ENCODE results near the gene MAPK9.

Gene MAPK9

DNA sequence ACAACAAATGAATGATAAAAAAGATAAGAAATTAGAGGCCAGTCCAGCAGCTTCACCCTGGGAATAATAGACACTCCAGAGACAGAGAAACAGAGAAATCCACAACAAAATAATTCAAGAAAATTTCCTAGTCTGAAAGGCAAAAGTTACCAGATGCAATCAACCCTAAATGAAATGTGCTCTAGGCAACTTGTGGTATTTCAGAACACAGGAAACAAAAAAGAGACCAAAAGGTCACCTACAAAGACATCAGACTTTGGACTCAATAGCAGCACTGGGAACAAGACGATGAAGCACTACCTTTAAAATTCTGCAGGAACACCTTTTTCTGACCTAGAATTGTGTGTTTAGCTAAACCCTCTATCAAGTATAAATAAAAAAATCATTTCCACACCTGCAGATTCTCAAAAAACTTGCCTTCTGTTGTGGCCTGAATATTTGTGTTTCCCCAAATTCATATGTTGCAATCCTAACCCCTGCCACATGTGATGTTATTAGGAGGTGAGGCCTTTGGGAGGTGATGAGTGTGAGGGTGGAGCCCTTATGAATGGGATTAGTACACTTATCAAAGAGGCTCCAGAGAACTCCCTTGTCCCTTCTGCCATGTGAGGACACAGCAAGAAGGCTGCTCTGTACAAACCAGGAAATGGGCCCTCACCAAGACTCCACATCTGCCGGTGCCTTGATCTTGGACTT, 5.9 kb upstream of the MAPK9 start:
- DNase-seq (ENCODE audit: extremely low read depth in 1 of 2, low read depth in 1 of 2), result no peak

DNA sequence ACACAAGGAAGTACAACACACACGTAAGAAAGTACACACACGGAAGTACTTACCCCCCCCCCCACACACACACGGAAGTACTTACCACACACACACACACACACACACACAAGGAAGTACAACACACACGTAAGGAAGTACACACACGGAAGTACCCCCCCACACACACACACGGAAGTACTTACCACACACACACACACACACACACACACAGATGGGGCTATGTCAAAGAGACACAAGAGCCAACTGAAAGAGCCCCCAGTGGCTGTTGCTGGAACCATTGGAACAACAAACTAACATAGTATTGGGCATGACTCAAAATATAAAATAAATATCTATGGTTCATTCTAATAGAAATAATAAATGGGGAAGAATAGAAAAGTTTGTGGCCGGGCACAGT, 4.9 kb upstream of the MAPK9 start:
- no peak for DNase-seq (ENCODE audit: extremely low read depth in 1 of 2, low read depth in 1 of 2)

DNA sequence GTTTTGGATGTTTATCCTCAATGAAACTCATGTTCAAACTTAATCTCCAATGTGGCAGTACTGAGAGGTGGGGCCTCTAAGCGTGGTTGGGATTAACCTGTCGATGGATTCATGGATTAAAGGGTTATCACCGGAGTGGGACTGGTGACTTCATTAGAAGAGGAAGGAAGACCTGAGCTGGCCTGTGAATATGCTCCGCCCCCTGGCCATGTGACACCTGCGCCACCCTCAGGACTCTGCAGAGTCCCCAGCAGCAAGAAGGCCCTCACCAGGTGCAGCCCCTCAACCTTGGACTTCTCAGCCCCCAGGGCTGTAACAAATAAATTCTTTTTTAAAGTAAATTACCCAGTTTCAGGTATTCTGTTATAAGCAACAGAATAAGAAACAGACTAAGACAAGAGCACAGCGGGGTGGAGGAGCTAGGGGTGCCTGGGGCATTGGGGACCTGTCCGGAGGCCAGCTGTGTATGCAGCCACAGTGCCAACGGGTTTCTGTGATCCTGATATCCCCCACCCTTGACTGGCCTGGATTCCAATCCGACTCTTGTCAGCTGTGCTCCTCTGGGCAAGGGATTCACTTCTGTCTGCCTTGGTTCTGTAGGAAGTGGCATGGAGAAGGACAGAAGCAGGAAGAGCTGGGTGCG, 3.2 kb upstream of the MAPK9 start:
- DNase-seq (ENCODE audit: extremely low read depth in 1 of 2, low read depth in 1 of 2), result no peak

DNA sequence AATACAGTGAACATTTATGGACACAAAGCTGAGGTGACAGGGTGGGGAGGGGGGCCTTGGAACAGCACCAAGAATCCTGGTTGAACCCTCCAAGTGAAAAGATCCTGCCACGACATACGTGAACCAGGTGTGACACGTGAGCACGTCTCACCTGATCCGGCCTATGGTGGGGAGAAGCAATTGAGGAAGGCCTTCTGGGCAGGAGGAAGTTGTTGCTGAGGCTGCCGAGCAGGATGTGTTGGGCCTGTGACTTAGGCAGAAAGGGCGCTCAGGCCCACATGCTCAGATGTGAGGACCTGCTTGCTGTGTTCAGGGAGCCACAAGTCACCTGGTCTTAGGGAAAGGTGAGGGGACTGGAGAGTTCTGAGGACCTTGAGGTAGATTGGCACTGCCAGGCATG, 2.5 kb upstream of the MAPK9 start:
- DNase-seq (ENCODE audit: extremely low read depth in 1 of 2, low read depth in 1 of 2), result no peak

DNA sequence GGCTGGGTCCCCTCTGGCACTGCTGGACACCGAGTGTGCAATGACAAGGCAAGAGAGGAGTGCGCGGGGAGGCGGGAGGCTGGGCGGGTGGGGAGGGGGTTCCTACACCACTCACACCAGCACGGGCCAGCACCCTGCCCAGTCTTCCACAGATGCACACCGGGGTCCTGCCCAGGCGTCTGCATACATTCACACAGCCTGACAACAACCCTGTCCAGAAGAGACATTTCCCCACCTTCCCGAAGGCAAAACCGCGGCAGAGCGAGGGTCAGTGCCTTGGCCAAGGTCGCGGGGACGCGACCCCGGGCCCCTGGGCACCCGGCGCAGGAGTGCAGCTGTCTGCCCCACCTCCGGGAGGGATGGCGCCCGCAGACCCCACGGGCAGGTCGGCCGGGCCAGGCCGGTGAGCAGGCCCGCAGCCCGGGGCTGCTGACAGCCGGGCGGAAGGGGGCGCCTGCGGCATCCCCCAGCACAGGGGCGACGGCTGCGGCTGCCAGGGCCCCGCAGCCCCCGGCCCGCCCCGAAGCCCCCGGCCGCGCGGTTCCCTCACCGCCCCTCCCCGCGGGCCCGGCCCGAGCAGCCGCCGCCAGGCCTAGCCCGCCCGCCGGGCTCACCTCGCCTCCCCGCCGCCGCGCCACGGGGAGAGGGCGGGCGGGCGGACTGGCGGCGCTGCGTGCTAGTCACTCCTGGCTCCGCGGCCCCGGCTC, 496 bp downstream of the MAPK9 start:
- DNase-seq (ENCODE audit: extremely low read depth in 1 of 2, low read depth in 1 of 2), result peak in 1 of 2 donors; percentile 19

DNA sequence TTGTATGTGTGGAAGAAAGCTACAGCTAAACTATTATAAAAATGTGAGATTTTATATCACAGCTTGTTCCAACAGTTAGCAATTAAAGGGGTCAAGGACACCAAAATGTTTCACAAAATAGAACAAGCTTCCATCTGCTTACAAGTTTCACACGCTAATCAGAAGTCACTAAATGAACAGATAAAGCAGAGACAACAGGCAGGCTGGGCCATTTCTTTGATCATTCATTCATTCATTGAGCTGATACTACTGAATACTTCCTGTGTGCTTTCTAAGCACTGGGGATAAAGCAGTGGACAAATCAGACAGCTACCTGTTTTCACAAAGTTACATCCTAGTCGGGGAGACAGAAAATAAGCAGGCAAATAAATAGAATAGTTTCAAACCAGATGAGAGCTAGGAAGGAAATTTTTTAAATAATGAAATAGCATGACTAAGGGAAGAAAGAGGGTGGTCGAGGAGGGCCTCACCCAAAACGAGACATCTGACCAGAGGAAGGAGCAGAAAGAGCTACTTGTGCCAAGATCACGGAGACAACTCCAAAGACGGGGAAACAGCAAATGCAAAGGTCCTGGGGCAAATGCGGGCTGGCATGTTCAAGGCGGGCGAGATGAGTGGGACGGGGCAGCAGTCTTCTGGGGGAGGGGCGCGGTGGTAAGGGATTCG, 1.2 kb downstream of the MAPK9 start:
- no peak for DNase-seq (ENCODE audit: extremely low read depth in 1 of 2, low read depth in 1 of 2)

DNA sequence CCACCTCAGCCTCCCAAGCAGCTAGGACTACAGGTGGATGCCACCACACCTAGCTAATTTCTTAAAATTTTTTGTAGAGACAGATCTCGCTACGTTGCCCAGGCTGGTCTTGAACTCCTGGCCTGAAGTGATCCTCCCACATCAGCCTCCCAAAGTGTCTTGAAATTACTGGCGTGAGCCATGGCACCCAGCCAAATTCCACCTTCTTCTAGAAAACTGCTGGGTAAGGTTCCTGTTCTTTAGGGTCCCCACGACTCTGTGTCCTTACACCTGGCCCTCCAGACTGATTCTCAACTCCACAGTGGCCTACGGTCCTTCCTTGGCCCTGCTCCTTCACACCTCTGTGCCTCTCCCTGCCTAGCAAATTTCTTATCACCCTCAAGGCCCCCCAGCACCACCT, 1.9 kb downstream of the MAPK9 start:
- DNase-seq (ENCODE audit: extremely low read depth in 1 of 2, low read depth in 1 of 2), result no peak

DNA sequence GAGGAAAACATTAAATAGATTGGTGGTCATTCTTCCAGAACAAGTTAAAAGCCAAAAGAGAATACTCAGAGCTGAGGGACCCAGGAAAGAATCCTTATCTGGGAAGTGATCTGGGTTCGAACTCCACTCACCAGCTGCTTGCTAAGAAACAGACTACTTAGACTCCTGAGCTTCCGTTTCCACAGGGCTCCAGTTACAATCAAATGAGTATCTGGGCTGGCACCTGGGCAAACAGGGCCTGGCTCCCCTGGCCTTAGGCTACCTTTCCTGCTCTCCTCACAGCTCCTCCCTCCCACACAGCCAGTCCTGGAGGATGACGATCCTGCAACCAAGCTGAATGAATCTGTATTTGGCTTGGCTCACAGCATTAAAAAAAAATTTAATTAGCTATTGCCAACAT, 2.5 kb downstream of the MAPK9 start:
- DNase-seq (ENCODE audit: extremely low read depth in 1 of 2, low read depth in 1 of 2), result no peak

DNA sequence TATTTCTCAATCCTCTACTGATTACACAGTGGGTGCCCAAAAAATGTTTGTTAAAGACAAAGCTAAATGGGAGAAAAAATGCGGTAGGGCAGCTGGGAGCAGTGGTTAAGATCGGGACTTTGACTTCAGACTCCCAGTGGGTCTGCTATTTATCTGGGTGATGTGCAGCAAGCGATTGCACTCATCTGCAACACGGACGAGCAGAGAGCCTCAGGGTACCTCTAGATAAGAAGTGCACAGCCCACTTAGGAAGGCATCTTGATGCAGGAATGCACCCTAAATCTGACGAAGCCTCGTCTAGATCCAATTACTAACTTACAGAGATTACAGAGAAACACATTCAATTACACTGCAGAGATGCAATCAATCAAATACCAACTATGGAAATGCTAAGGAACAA, 4.0 kb downstream of the MAPK9 start:
- no peak for DNase-seq (ENCODE audit: extremely low read depth in 1 of 2, low read depth in 1 of 2)

DNA sequence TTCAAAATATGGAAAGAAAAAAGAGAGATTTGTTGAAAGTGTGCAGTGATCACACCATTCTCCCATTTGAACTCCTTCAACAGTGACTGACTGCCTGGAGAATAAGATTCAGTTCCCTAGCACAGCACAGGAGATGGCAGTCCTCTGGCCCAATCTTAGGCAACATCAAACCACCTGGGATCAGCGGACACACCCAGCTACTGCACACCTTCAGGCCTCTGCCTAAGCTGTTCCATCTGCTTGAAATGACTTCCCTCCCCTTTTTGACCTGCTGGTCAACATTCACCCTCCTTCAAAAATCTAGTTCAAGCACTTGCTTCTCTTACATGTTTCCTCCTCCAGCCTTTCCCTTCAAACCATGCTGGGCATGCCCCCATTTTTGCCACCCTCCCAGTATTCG, 4.5 kb downstream of the MAPK9 start:
- no peak for DNase-seq (ENCODE audit: extremely low read depth in 1 of 2, low read depth in 1 of 2)

DNA sequence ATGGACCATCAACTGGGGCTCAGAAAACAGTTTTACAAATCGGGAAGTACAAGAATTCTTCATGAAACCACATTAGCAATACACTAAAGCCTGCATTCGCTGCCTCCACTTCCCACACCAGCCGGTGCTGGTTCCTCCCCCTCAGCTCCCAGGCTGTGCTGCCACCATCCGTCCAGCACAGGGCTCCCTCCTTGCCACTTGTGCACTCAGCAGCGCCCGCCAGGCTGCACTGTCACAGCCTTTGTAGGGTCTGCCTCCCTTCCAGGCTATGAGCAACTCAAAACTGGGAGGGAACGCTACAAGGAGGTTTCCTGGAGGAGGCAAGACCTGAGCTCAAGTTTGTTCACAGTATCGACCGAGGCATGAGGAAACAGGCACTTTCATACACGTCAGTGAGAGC, 7.7 kb downstream of the MAPK9 start:
- no peak for DNase-seq (ENCODE audit: extremely low read depth in 1 of 2, low read depth in 1 of 2)

DNA sequence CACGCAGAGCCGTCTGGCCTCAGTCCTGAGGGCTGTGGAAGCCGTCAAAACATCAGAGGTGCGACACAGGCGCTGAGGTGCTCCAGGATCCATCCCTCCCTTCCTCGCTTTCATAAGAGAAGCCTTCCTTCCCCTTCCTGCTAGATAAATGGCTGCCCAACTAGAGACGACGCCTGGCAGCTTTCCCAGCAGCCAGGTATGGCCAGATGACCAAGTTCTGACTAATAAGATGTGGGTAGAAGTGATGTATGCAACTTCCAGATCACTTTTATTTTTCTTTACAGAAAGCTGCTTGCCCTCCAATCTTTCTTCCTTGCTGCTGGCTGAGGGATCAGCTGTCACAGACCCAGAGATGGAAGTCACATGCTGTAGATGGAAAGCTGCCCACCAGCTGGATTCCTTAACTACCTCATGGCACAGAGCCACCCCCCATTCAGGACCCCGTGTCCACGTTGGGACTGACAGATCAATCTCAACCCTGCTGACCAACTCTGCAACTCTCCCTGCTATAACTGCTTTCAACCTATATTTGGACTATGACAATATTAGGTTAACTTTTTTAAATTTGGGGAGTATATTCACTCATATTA, 8.8 kb downstream of the MAPK9 start:
- no peak for DNase-seq (ENCODE audit: extremely low read depth in 1 of 2, low read depth in 1 of 2)

DNA sequence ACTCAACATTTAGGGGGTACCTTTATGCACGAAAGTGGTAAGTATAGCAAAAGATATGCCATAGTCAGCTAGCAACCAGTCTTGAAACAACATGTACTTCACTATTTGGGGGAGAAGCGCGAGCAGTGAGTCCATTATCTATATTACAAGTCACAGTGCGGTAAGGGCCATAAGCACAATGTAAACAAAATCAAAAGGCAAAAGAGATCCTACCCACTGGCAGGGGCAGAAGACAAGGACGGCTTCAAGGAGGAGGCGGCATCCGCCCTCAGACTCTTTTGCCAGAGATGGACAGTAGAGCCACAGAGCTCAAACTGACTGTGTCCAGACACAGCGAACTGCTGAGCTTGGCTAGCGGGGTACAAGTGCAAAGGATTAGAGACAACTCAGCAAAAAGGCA, 9.6 kb downstream of the MAPK9 start:
- DNase-seq (ENCODE audit: extremely low read depth in 1 of 2, low read depth in 1 of 2), result no peak

DNA sequence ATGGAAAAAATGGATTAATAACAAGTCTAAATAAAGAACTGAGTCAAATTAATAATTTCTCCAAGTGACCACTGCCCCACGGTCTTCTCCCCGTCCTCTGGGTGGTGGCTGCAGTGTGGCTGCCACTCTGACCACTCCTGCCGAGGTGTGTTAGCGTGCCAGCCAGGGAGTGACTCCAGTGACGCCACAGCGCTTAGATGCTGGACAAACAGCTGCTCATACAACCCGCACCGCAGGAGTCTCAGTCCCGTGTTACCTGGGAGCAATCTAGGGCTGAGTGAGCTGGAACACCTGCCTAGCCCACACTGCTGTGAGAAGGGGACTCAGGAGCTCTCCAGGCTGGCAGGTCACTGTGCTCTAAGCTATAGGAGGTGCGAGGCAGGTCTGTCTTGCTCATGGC, 10.2 kb downstream of the MAPK9 start:
- no peak for DNase-seq (ENCODE audit: extremely low read depth in 1 of 2, low read depth in 1 of 2)

DNA sequence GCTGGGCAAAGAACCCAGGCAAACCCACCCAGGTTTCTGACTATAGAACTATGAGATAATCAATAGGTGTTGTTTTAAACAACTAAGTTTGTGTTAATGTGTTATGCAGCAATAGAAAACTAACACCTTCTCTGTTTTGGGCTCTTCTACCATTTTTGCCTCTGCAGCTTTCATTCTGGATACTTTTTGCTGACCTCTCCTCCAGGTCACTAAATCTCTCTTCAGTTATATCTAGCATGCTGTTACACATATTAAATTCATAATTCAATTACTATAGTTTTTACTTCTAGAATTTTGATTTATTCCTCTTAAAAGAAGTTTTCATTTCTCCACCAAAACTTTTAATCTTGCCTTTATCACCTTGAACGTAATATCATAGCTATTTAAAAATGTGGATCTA, 17.2 kb downstream of the MAPK9 start:
- DNase-seq (ENCODE audit: extremely low read depth in 1 of 2, low read depth in 1 of 2), result no peak

DNA sequence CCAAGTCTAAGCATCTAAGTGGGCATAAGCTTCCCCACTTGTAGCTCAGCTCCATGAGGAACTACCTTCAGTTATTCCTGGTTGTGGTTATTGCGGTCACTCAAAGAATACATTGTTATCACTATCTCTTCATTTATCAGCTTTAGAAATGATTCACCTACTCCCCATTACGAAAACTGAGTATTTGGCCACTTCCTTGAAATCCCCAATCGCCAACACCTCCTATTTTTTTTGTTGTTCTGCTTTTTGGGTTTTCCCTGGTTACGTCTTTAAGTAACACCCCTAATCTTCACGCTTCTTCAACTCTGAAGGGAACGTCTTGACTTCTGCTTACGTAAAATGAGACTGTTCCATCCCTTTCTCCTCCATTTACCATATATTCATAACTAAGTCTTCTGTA, 20.7 kb downstream of the MAPK9 start:
- no peak for DNase-seq (ENCODE audit: extremely low read depth in 1 of 2, low read depth in 1 of 2)

DNA sequence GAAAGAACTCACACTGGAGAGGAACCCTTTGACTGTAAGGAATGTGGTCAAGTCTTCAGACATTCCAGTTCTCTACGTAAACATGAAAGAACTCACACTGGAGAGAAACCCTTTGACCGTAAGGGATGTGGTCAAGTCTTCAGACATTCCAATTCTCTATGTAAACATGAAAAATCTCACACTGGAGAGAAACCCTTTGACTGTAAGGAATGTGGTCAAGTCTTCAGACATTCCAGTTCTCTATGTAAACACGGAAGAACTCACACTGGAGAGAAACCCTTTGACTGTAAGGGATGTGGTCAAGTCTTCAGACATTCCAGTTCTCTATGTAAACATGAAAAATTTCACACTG, 32.6 kb downstream of the MAPK9 start:
- no peak for DNase-seq (ENCODE audit: extremely low read depth in 1 of 2, low read depth in 1 of 2)

DNA sequence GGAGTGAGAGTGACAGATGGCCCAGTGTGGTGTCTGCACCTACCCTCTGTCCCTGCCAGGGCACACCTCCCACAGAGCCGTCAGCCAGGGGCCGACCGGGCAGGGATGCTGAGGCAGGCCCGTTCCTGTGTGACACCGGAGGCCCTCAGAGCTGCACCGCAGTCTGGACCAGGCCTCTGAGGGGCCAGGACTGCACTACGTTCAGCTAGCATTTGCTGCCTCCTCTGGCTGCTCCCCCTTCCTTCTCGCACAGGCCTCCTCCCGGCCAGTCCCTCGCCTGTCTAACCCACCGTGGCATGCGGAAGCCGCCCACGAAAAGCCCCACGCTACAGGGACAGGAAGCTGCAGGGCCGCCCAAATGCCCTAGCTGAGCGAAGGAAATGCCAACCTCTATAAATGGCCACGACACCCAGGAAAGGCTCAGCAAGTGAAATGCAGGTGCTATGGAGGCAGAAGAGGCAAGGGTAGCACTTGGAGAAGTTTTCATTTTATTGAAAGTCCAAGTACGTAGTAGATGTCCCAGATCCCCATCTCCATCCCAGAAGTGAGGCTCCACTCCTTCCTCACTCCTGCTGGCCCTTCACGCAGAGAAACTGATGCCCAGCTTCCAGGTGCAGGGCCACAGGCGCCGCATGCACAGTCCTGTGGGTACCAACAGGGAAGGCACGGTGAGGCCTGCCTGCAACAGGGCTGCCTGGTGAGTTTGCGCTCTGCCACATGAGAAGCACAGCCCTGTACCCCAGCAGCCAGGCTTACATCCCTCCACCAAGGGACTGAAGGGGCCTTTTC, 38.7 kb downstream of the MAPK9 start:
- no peak for DNase-seq (ENCODE audit: extremely low read depth in 1 of 2, low read depth in 1 of 2)

DNA sequence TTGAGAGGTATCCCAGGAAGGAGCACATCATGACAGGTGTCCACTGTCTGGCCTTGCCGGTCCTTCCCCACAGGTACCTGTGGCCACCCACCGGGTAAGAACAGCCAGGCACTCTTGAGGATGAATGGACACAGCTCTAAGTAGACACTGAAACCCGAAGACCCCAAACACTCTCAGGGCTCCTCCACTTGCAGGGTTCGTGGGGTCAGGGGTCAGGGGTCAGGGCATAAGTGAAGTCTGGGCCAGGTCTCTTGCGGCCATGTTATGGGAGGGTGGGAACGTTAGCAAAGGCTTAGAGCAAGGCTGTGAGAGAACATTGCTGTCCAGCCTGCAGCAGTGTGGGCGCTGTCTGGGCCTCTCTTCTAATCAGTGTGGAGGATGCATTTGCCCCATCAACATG, 40.0 kb downstream of the MAPK9 start:
- no peak for DNase-seq (ENCODE audit: extremely low read depth in 1 of 2, low read depth in 1 of 2)

DNA sequence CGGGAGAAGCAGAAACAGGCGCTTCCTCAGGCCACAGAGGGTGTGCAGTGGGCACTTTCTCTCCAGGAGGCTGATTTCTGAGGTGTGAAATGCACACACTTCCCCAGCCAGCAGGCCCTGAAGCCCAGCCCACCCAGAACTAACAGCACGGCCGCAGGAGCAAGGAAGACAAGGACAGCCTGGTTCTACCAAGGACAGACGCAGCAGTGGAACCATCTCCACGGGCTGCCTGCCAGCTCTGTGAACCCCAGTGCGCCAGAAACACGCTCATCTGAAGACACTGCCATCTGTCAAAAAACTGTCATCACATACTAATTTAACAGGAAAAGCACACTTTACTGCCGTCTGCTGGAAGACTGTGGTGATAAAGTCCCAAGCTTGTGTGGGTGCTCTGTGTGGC, 40.7 kb downstream of the MAPK9 start:
- DNase-seq (ENCODE audit: extremely low read depth in 1 of 2, low read depth in 1 of 2), result no peak

DNA sequence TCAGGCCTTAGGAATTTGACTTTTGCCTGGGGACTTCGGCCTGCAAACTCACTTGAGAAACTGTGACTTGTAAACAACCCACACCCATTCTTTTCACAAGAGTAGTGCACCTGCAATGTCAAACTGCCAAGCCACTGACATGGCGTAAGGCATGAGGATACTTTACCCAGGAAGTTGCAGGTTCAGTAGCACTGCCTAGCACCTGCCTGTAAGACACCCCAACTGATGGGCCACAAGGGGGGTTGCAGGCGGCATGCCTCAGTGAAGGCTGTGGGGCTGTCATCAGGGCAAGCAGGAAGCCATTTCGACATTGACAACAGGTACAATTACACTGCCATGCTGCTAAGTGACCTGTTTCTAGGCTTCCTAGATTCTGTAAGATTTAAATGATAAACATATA, 41.6 kb downstream of the MAPK9 start:
- no peak for DNase-seq (ENCODE audit: extremely low read depth in 1 of 2, low read depth in 1 of 2)
